Smooth muscle cell (in vitro differentiated cells): Measurements from ENCODE around the gene RNF39. TPM values are rescaled to one million over a fixed set of nuclear protein-coding genes. Genes with fewer than 3 reads are reported as not detected.

Experiments
- DNase-seq: peaks from one replicate; lab custom pipeline; 2025; ENCODE audit not compliant: unreplicated experiment; lab: John Stamatoyannopoulos, UW
- H2AFZ ChIP-seq: fragments of 200-600 bp; sonication (generic); 2 replicates; pipeline ENCODE4 v1.6.0; 2016; ENCODE audit warnings: antibody characterized with exemption, low read depth, mild to moderate bottlenecking
- H3F3A ChIP-seq: fragments of 200-600 bp; sonication (generic); 2 replicates; pipeline ENCODE4 v1.6.0; 2017; ENCODE audit warnings: antibody characterized with exemption, low read depth
- H3K27ac ChIP-seq: fragments of 200-600 bp; sonication (generic); 2 replicates; pipeline ENCODE4 v1.5.1; 2016; ENCODE audit warnings: low read depth, mild to moderate bottlenecking
- H3K27me3 ChIP-seq: fragments of 200-600 bp; sonication (generic); 2 replicates; pipeline ENCODE4 v1.6.1; 2016; ENCODE audit warnings: low read depth, mild to moderate bottlenecking
- H3K36me3 ChIP-seq: fragments of 200-600 bp; sonication (generic); 2 replicates; pipeline ENCODE4 v1.5.1; 2016; ENCODE audit warnings: low read depth
- H3K4me1 ChIP-seq: fragments of 200-600 bp; sonication (generic); 2 replicates; pipeline ENCODE4 v1.5.1; 2016; ENCODE audit warnings: low read depth
- H3K4me2 ChIP-seq: fragments of 200-600 bp; sonication (generic); 2 replicates; pipeline ENCODE4 v1.6.0; 2016; ENCODE audit warnings: mild to moderate bottlenecking
- H3K4me3 ChIP-seq: fragments of 200-600 bp; sonication (generic); 2 replicates; pipeline ENCODE4 v1.5.1; 2016; ENCODE audit warnings: mild to moderate bottlenecking
- H3K79me2 ChIP-seq: fragments of 200-600 bp; sonication (generic); 2 replicates; pipeline ENCODE4 v1.6.0; 2016; ENCODE audit warnings: low read depth, mild to moderate bottlenecking
- H3K9ac ChIP-seq: fragments of 200-600 bp; sonication (generic); 2 replicates; pipeline ENCODE4 v1.6.0; 2016; ENCODE audit warnings: low read depth
- H3K9me3 ChIP-seq: fragments of 200-600 bp; sonication (generic); replicated peaks from 2 replicates; pipeline ENCODE4 v1.5.1; 2016; ENCODE audit warnings: low read depth
- H4K20me1 ChIP-seq: fragments of 200-600 bp; sonication (generic); 2 replicates; pipeline ENCODE4 v1.6.0; 2016; ENCODE audit warnings: low read depth
- CTCF ChIP-seq: fragments of 200-600 bp; sonication (generic); IDR thresholded peaks from 2 replicates; pipeline ENCODE4 v1.5.1; 2017; ENCODE audit warnings: borderline replicate concordance, mild to moderate bottlenecking, antibody characterized with exemption; ENCODE audit not compliant: insufficient read depth, poor library complexity, severe bottlenecking
- whole genome bisulfite sequencing: methylation state at CpG from one replicate; pipeline ENCODE4 v1.1.7; 2016; ENCODE audit warnings: low lambda C conversion rate; 5-methylcytosine and 5-hydroxymethylcytosine counted together
- polyA plus RNA-seq: library from polyadenylated mRNA; unstranded; fragments of >200 nt; fragmentation: Nextera tagmentation; extraction: Ambion mirVana; gene quantifications from 2 replicates; pipeline ENCODE4 v1.2.1, GENCODE V29; 2016
- total RNA-seq: library from RNA; depleted of rRNA; stranded (reverse); fragments of >200 nt; gene quantifications from 2 replicates; pipeline ENCODE4 v1.2.3, GENCODE V29; 2014

The RNF39 gene
- total and polyA plus RNA-seq, 2 experiments from 2014 or later, result 0.70 to 0.90 TPM

GRCh38 chr6:30075790-30076732 is 492 bp upstream of the RNF39 start:
- H2AFZ ChIP-seq, result no peak overlapping the region
- H4K20me1 ChIP-seq, result no peaks in the 10 kb centered on the region

GRCh38 chr6:30074331-30075093 is 1.1 kb downstream of the RNF39 start:
- no peak for TF ChIP-seq CTCF
- H3K27ac ChIP-seq, result no peak overlapping the region
- H3K4me1 ChIP-seq, result peaks cover 13% of the 10 kb centered on the region
- no peaks in the 10 kb centered on the region for H3K79me2 ChIP-seq
- H3K4me3 ChIP-seq, result peak overlapping the region; percentile 44
- no peak overlapping the region for H3K9ac ChIP-seq
- H2AFZ ChIP-seq, result no peak overlapping the region
- H3K27me3 ChIP-seq, result peaks cover 95% of the 10 kb centered on the region
- no peaks in the 10 kb centered on the region for H3K9me3 ChIP-seq
- no peaks in the 10 kb centered on the region for H3K36me3 ChIP-seq
- no peaks in the 10 kb centered on the region for H4K20me1 ChIP-seq
- no peak for DNase-seq
- no peaks in the 10 kb centered on the region for H3F3A ChIP-seq
- 2% methylated on average over 26 of the region's 37 CpGs for WGBS
- peak overlapping the region; percentile 83 for H3K4me2 ChIP-seq

More at GRCh38 chr6:30075790-30076732, 492 bp upstream of the RNF39 start:
- Histone ChIP-seq H3K9ac (no peak overlapping the region), H3K36me3 (no peaks in the 10 kb centered on the region), H3K27me3 (peaks cover 90% of the 10 kb centered on the region), H3K79me2 (no peaks in the 10 kb centered on the region), H3K4me1 (peaks cover 13% of the 10 kb centered on the region), H3K4me2 (peak overlapping the region; percentile 83), H3K9me3 (no peaks in the 10 kb centered on the region), H3K4me3 (peak overlapping the region; percentile 44), H3K27ac (no peak overlapping the region), H3F3A (no peaks in the 10 kb centered on the region)
- 34% methylated on average over 22 of the region's 22 CpGs for WGBS
- DNase-seq, result no peak
- peak; percentile 42 for TF ChIP-seq CTCF

GRCh38 chr6:30073489-30074235 is 1.9 kb downstream of the RNF39 start:
- H3K4me1 ChIP-seq, result peaks cover 13% of the 10 kb centered on the region
- no peaks in the 10 kb centered on the region for H3F3A ChIP-seq
- H3K79me2 ChIP-seq, result no peaks in the 10 kb centered on the region
- DNase-seq, result no peak
- no peak overlapping the region for H3K9ac ChIP-seq
- H3K36me3 ChIP-seq, result no peaks in the 10 kb centered on the region
- H3K27ac ChIP-seq, result no peak overlapping the region
- H3K4me2 ChIP-seq, result no peak overlapping the region
- H2AFZ ChIP-seq, result no peak overlapping the region
- H4K20me1 ChIP-seq, result no peaks in the 10 kb centered on the region
- 40% methylated on average over 7 of the region's 7 CpGs for WGBS
- peaks cover 87% of the 10 kb centered on the region for H3K27me3 ChIP-seq
- peak overlapping the region; percentile 44 for H3K4me3 ChIP-seq
- no peaks in the 10 kb centered on the region for H3K9me3 ChIP-seq
- TF ChIP-seq CTCF, result no peak
